Measurements from ENCODE around the gene SYT8. TPM values are rescaled to one million over a fixed set of nuclear protein-coding genes. Genes with fewer than 3 reads are reported as not detected.

SYT8 gene
- total RNA-seq, 4 donors from 2014 or later = not detected

DNA sequence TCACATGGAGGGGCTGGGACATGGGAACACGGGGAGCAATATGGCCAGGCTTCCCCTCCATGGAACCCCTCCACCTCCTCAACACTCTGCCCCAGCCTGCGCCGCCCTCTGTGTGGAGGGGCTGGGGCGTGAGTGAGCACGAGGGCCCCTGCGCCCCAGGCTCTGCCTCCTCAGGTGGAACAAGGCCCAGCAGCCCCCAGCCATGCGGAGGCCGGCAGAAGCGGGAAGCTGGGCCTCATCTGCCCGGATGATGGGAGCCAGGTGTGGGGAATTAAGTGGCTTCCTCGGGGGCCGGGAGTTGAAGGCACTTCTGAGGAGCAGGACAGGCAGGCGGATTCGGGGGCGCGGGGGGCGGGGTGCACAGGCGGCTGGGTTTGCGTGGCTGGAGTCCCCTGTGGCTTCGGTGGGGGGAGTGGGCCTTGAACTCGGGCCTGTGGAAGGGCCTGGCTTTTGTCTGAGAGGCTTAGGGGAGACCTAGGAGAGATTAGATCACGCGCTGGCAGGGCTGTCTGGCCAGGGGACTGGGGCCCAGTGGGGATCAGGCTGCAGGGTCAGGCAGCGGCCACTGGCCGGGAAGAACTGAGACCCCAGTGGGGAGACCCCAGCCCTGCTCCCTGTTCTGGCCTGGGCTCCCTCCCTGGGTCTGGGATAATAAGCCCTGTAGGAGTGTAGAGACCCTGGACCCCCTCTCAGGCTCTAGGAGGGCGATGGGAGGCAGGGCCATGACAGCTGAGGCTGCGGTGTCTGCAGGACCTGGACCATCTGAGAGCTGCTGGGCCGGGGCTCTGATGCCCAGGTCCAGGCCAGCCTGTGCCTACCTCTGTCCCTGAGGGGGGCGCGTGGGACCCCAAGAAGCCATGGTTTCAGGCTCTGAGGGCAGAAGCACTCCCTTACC is 43.6 kb downstream of the SYT8 start:
- in situ Hi-C loops (cut with MboI; ENCODE audit: low sequenced_read_pairs in 4 of 4) (loop anchor here in 1 of 4 donors (25.0 kb wide), 1 partner anchor 284 kb away; the partner anchor contains the start of genes INS and TH), intact Hi-C loops (cut with DNase I; ENCODE audit: low total_unique reads) (no loop called here)
- peaks cover 11 to 15% (median 12%) of the 10 kb centered on the region in 3 donors for H3K27me3 ChIP-seq
- peak overlapping the region; percentile 84 to 89 (median 88) for H3K27ac ChIP-seq
- DNase-seq = no peak
- H3K36me3 ChIP-seq = no peaks in the 10 kb centered on the region
- no peak for ATAC-seq
- no peak for TF ChIP-seq POLR2A (IDR thresholded peaks at IDR 0.05)
- TF ChIP-seq, protein P1, sequence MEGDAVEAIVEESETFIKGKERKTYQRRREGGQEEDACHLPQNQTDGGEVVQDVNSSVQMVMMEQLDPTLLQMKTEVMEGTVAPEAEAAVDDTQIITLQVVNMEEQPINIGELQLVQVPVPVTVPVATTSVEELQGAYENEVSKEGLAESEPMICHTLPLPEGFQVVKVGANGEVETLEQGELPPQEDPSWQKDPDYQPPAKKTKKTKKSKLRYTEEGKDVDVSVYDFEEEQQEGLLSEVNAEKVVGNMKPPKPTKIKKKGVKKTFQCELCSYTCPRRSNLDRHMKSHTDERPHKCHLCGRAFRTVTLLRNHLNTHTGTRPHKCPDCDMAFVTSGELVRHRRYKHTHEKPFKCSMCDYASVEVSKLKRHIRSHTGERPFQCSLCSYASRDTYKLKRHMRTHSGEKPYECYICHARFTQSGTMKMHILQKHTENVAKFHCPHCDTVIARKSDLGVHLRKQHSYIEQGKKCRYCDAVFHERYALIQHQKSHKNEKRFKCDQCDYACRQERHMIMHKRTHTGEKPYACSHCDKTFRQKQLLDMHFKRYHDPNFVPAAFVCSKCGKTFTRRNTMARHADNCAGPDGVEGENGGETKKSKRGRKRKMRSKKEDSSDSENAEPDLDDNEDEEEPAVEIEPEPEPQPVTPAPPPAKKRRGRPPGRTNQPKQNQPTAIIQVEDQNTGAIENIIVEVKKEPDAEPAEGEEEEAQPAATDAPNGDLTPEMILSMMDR (IDR thresholded peaks at IDR 0.05 in 4 of 5, conservative IDR thresholded peaks at IDR 0.05 in 1 of 5) = no peak
- peaks cover 31 to 50% of the 10 kb centered on the region in 2 donors for H3K4me1 ChIP-seq
- no peaks in the 10 kb centered on the region for H3K9me3 ChIP-seq
- no peak overlapping the region for H3K4me3 ChIP-seq

DNA sequence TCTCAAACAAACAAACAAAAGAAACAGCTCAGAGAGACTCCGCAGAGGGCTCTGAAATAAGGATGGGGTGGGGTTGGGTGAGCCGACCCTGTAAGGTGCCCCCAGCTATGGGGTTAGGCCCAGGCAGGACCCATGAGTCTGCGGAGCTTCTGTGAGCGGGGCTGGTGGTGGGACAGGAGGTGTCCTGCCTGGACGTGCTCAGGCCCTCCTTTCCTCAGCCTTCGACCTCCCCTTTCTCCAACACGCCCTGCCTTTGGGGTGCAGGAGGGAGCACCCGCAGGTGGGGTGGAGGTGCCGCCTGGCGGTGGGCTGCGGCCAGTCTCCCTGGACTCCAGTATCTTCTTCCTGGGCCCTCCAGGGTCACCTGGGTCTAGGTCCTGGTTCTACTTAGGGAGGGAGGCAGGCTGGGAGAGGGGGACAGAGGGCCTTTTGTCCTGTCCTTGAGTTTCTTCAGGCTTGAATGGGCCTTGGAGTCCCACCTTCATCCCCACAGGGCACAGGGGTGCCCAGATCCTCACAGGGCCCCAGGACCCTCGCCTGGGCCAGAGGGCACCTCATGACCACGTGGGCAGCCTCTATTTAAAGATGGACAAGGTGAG is 44.7 kb downstream of the SYT8 start:
- TF ChIP-seq POLR2A (IDR thresholded peaks at IDR 0.05) = no peak
- TF ChIP-seq, protein P1 (IDR thresholded peaks at IDR 0.05 in 4 of 5, conservative IDR thresholded peaks at IDR 0.05 in 1 of 5) = no peak
- peaks cover 10 to 12% (median 12%) of the 10 kb centered on the region in 3 donors for H3K27me3 ChIP-seq
- peak overlapping the region; percentile 84 to 89 (median 88) for H3K27ac ChIP-seq
- no peak for ATAC-seq
- intact Hi-C loops (cut with DNase I; ENCODE audit: low total_unique reads) (no loop called here), in situ Hi-C loops (cut with MboI; ENCODE audit: low sequenced_read_pairs in 4 of 4) (loop anchor here in 1 of 4 donors (25.0 kb wide), 1 partner anchor 283 kb away; the partner anchor contains the start of genes INS and TH)
- H3K9me3 ChIP-seq = no peaks in the 10 kb centered on the region
- H3K4me1 ChIP-seq = peaks cover 31 to 50% of the 10 kb centered on the region in 2 donors
- no peak overlapping the region for H3K4me3 ChIP-seq
- H3K36me3 ChIP-seq = no peaks in the 10 kb centered on the region
- DNase-seq = no peak

DNA sequence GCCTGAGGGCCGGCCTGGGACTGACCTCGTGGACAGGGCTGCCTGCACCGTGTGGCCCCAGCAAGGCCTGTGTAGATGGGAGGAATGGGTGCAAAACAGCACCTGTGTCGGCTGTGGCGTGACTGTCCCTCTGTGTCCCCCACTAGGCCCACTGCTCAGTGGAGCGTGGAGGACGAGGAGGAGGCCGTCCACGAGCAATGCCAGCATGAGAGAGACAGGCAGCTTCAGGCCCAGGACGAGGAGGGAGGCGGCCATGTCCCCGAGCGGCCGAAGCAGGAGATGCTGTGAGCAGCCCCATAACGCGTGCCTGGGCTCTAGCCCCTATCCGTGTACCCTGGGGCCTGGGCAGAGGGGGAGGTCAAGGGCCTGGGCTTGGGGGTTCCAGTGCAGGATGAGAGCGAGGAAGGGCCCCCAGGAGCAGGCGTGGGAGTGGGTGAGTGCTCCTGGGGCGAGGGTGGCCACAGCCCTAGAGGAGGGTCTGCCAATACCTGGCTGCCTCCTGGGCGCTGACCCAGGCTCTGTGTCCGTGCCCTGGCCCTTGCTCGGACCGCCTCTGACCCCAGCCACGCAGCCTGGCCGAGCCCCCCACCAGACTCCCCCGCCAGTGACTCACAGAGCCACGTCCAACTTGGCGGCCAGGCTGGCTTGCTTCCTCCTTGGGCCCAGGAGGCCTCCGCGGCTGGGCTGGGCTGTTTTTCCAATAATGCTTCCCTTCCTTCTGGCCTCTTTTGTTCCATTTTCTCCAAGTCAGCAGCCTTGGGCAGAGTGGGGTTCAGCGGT is 45.3 kb downstream of the SYT8 start:
- H3K9me3 ChIP-seq = no peaks in the 10 kb centered on the region
- no peaks in the 10 kb centered on the region for H3K36me3 ChIP-seq
- ATAC-seq = peak in 1 of 2 donors; percentile 28
- TF ChIP-seq, protein P1 (IDR thresholded peaks at IDR 0.05 in 4 of 5, conservative IDR thresholded peaks at IDR 0.05 in 1 of 5) = no peak
- no peak for TF ChIP-seq POLR2A (IDR thresholded peaks at IDR 0.05)
- peaks cover 4 to 7% (median 5%) of the 10 kb centered on the region in 3 donors for H3K27me3 ChIP-seq
- H3K27ac ChIP-seq = peak overlapping the region; percentile 84 to 89 (median 88)
- intact Hi-C loops (cut with DNase I; ENCODE audit: low total_unique reads) = loop anchor here (5.0 kb wide), 1 partner anchor 43 kb away; the partner anchor contains the start of gene TNNI2
- in situ Hi-C loops (cut with MboI; ENCODE audit: low sequenced_read_pairs in 4 of 4) = loop anchor here in 1 of 4 donors (25.0 kb wide), 1 partner anchor 282 kb away; the partner anchor contains the start of genes INS and TH
- DNase-seq = peak in 1 of 2 donors; percentile 53
- no peak overlapping the region for H3K4me3 ChIP-seq
- peaks cover 31 to 49% of the 10 kb centered on the region in 2 donors for H3K4me1 ChIP-seq

DNA sequence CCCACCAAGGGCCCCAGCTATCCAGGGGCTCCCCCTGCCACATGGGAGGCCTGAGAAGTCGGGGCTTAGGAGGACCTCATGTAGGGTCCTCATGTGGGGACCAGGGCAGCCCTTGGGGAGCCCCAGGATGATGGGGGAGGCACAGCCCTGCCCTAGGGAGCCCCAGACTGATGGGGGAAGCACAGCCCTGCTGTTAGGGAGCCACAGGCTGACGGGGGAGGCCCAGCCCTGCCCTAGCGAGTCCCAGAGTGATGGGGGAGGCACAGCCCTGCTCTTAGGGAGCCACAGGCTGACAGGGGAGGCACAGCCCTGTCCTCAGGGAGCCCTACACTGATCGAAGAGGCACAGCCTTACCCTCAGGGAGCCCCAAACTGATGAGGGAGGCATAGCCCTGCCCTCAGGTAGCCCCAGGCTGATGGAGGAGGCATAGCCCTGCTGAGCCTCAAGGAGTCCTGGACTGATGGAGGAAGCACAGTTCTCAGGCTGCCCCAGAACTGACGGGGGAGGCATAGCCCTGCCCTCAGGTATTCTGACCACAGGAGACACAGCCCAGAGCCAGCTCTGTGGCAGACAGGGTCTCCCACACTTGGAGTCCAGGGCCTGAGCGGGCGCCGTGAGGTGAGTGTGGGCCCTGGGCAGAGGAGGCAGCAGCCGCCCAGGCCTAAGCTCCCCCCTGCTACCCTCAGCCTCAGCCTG is 46.1 kb downstream of the SYT8 start:
- H3K27me3 ChIP-seq = no peaks in the 10 kb centered on the region
- TF ChIP-seq, protein P1 (IDR thresholded peaks at IDR 0.05 in 4 of 5, conservative IDR thresholded peaks at IDR 0.05 in 1 of 5) = no peak
- TF ChIP-seq POLR2A (IDR thresholded peaks at IDR 0.05) = no peak
- DNase-seq = no peak
- in situ Hi-C loops (cut with MboI; ENCODE audit: low sequenced_read_pairs in 4 of 4) = loop anchor here in 1 of 4 donors (25.0 kb wide), 1 partner anchor 281 kb away; the partner anchor contains the start of genes INS and TH
- ATAC-seq = no peak
- H3K4me3 ChIP-seq = no peak overlapping the region
- H3K36me3 ChIP-seq = no peaks in the 10 kb centered on the region
- intact Hi-C loops (cut with DNase I; ENCODE audit: low total_unique reads) = loop anchor here (5.0 kb wide), 1 partner anchor 44 kb away; the partner anchor contains the start of gene TNNI2
- H3K27ac ChIP-seq = peak overlapping the region; percentile 84 to 89 (median 88)
- H3K9me3 ChIP-seq = no peaks in the 10 kb centered on the region
- H3K4me1 ChIP-seq = peaks cover 31 to 42% of the 10 kb centered on the region in 2 donors

Measured in gastrocnemius medialis (tissue), 4 donors.